Central memory CD4-positive, alpha-beta T cell (primary cell): ENCODE measurements around the gene OSBPL1A.

Source experiments
- DNase-seq: peaks from one replicate; pipeline ENCODE4 v3.0.0; 2022

OSBPL1A gene

GRCh38 chr18:24115628-24116027, 282.0 kb downstream of the OSBPL1A start:
- DNase-seq, result no peak

GRCh38 chr18:24114924-24115549, 282.6 kb downstream of the OSBPL1A start:
- no peak for DNase-seq

- no peak for DNase-seq
Observed at GRCh38 chr18:24112874-24113615, 284.6 kb downstream of the OSBPL1A start.

GRCh38 chr18:24112464-24112863, 285.2 kb downstream of the OSBPL1A start:
- DNase-seq, result no peak
